ENCODE results near the gene PTPRJ.

DNA sequence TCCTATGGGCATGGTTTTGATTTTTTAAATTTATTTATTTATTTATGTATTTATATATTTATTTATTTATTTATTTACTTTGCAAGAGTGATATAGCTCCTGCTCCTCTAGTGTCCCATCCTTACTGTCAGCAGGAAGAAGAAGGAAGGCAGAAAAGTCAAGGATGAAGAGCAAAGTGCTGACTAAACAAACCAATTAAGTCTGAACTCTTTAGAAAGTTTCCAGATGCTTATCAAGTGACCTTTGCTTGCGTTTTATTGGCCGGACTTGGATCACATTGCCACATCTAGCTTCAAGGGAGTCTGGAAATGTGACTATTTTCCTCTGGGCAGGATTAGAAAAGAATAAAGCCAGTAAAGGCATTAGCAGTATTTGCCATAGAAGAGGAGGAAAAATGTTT, 227.5 kb downstream of the PTPRJ start:
- TF ChIP-seq, protein P1, sequence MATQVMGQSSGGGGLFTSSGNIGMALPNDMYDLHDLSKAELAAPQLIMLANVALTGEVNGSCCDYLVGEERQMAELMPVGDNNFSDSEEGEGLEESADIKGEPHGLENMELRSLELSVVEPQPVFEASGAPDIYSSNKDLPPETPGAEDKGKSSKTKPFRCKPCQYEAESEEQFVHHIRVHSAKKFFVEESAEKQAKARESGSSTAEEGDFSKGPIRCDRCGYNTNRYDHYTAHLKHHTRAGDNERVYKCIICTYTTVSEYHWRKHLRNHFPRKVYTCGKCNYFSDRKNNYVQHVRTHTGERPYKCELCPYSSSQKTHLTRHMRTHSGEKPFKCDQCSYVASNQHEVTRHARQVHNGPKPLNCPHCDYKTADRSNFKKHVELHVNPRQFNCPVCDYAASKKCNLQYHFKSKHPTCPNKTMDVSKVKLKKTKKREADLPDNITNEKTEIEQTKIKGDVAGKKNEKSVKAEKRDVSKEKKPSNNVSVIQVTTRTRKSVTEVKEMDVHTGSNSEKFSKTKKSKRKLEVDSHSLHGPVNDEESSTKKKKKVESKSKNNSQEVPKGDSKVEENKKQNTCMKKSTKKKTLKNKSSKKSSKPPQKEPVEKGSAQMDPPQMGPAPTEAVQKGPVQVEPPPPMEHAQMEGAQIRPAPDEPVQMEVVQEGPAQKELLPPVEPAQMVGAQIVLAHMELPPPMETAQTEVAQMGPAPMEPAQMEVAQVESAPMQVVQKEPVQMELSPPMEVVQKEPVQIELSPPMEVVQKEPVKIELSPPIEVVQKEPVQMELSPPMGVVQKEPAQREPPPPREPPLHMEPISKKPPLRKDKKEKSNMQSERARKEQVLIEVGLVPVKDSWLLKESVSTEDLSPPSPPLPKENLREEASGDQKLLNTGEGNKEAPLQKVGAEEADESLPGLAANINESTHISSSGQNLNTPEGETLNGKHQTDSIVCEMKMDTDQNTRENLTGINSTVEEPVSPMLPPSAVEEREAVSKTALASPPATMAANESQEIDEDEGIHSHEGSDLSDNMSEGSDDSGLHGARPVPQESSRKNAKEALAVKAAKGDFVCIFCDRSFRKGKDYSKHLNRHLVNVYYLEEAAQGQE (IDR thresholded peaks at IDR 0.05; ENCODE audit: borderline replicate concordance), result no peak
- TF ChIP-seq TAF1 (IDR thresholded peaks at IDR 0.05; ENCODE audit: low read depth), result no peak
- TF ChIP-seq, protein P2, sequence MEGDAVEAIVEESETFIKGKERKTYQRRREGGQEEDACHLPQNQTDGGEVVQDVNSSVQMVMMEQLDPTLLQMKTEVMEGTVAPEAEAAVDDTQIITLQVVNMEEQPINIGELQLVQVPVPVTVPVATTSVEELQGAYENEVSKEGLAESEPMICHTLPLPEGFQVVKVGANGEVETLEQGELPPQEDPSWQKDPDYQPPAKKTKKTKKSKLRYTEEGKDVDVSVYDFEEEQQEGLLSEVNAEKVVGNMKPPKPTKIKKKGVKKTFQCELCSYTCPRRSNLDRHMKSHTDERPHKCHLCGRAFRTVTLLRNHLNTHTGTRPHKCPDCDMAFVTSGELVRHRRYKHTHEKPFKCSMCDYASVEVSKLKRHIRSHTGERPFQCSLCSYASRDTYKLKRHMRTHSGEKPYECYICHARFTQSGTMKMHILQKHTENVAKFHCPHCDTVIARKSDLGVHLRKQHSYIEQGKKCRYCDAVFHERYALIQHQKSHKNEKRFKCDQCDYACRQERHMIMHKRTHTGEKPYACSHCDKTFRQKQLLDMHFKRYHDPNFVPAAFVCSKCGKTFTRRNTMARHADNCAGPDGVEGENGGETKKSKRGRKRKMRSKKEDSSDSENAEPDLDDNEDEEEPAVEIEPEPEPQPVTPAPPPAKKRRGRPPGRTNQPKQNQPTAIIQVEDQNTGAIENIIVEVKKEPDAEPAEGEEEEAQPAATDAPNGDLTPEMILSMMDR (IDR thresholded peaks at IDR 0.05; ENCODE audit: poor library complexity, severe bottlenecking), result no peak
- TF ChIP-seq POLR2AphosphoS5 (IDR thresholded peaks at IDR 0.05), result no peak
